Renal cortex interstitium (tissue), 15 donors: Measurements from ENCODE around the gene LRRIQ3. TPM values are rescaled to one million over a fixed set of nuclear protein-coding genes. Genes with fewer than 3 reads are reported as not detected.
"Not testable (repeated sequence)": the region's sequence is repeated elsewhere in the genome, so short reads cannot be mapped to it uniquely, and the experiment has no call there.

Source experiments
- DNase-seq, 11 donors: peaks; one replicate each; pipeline ENCODE4 v3.0.0-alpha.2; 2013; ENCODE audit warnings: low read depth in 9 of 11, low spot score in 4 of 11; ENCODE audit errors: extremely low read depth in 1 of 11
- long read RNA-seq, 16 experiments: transcript quantifications; one replicate each; lab custom pipeline, GENCODE V29; 2026
- polyA plus RNA-seq, 3 donors: library from polyadenylated mRNA; unstranded; fragments of 120-200 nt; gene quantifications; one replicate each; pipeline ENCODE4 v1.2.1, GENCODE V29; 2013; ENCODE audit not compliant: insufficient read length in 3 of 3

Gene LRRIQ3, protein sequence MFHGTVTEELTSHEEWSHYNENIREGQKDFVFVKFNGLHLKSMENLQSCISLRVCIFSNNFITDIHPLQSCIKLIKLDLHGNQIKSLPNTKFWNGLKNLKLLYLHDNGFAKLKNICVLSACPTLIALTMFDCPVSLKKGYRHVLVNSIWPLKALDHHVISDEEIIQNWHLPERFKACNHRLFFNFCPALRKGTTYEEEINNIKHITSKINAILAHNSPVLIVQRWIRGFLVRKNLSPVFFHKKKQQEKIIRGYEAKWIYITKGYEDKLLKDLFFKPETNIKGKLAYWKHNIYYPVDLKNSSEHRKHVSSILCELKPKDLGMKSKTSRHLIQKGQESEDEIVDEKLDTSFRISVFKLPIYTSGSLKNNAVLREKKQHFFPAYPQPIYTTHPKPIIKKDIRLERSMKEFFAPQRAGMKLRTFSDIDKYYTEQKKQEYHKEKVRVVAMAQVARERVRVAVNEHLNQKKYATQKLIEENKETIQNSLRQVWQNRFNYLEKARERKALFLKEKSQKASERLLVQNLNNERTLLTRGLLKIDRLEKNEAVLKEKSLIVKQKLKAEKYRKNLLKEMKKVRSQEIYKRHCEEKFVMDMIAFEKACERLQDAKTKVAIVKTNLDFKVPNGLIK
- 1 to 10 TPM; 2.0 to 5.4 (median 2.8) TPM for polyA plus RNA-seq
- long read RNA-seq, donor 1, partial matches to known transcripts, result 0 of 1 reads
- long read RNA-seq, donor 1, other reads (novel, unspliced or antisense), result 0 of 1 reads
- long read RNA-seq, donor 2, result 0 reads
- long read RNA-seq, donor 3, partial matches to known transcripts, result 0 of 2 reads
- long read RNA-seq, donor 3, other reads (novel, unspliced or antisense), result 0 of 2 reads
- long read RNA-seq, donor 4, result 0 reads
- long read RNA-seq, donor 5, result 0 reads
- long read RNA-seq, donor 6, result 0 reads
- long read RNA-seq, donor 7, result 0 reads
- long read RNA-seq, donor 8, result 0 reads
- long read RNA-seq, donor 9, result 0 reads
- long read RNA-seq, donor 10, partial matches to known transcripts, result 36 of 36 reads
- long read RNA-seq, donor 10, other reads (novel, unspliced or antisense), result 0 of 36 reads
- long read RNA-seq, donor 11, result 0 reads
- long read RNA-seq, donor 12, partial matches to known transcripts, result 6 of 6 reads
- long read RNA-seq, donor 12, other reads (novel, unspliced or antisense), result 0 of 6 reads
- long read RNA-seq, donor 13, partial matches to known transcripts, result 0 of 1 reads
- long read RNA-seq, donor 13, other reads (novel, unspliced or antisense), result 0 of 1 reads
- long read RNA-seq, donor 14, partial matches to known transcripts, result 0 of 1 reads
- long read RNA-seq, donor 14, other reads (novel, unspliced or antisense), result 0 of 1 reads
- long read RNA-seq, donor 15, partial matches to known transcripts, result 0 of 1 reads
- long read RNA-seq, donor 15, other reads (novel, unspliced or antisense), result 0 of 1 reads
- long read RNA-seq, donor 16, partial matches to known transcripts, result 10 of 10 reads
- long read RNA-seq, donor 16, other reads (novel, unspliced or antisense), result 0 of 10 reads

DNA sequence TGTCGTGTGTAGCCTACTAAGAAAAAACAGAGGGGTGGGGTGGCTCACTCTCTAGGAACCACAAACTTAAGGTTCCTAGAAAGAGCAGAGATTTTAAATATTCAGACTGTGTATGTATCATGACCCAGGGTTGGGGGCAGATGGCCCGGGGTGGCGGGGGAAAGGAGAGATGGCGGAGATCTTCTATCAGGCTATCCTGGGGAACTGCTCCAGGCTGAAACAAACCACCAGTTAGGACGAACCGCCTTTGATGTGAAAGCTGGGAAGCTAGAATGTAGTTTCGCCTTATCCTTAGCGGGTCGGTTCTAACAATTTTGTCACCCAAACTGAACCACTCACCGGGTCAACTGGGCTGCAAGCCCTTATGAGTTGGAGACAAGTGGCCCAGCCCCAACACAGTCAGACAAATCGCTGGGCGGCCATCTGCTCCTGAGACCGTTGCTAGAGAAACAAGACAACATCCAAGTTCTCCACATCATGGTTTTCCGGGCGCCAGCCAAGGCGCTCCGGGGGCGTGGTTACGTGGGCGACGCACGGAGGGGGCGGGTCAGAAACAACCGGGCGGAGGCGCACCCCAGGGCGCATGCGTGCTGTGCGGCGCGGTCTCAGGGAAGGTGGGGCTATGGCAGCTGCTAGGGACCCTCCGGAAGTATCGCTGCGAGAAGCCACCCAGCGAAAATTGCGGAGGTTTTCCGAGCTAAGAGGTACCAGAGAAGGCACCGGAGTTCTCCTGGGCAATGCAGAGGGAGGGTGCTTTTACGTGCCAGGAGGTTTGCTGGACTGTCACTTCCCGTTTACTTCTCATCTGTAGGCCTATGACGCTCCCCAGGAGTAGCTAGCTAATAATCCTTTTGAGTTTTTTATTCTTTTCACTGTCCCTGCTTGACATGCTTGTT is at the start of gene LRRIQ3, which contains the start of gene FPGT:
LRRIQ3 (minus strand) TSS at position 520 of the 896 bp plus-strand sequence. CDS start 14,492 bp downstream, outside the sequence.
FPGT (plus strand) TSS at position 586 of the 896 bp plus-strand sequence; CDS start at position 623, 37 bp downstream.
- peak; percentile 89 to 96 (median 94) for DNase-seq

DNA sequence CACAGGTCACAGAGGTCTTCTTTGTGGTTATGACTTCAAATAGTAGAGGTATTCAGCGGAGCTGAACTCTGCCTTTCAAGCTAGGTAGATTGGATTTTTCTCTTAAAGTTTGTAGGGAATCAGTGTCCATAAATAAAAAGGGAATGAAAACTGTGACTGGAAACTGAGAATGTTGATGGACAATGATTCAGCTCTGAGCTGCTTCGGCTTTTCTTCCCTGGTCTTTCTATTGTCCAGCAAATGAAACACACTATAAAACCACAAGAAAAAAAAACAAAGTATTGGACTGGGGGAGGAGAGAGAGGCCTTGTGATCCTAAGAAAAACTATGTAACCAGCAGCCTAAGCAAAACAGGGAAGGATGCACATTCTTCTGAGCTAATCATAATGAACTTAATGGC is 48.3 kb upstream of the LRRIQ3 start:
- DNase-seq, result no peak

DNA sequence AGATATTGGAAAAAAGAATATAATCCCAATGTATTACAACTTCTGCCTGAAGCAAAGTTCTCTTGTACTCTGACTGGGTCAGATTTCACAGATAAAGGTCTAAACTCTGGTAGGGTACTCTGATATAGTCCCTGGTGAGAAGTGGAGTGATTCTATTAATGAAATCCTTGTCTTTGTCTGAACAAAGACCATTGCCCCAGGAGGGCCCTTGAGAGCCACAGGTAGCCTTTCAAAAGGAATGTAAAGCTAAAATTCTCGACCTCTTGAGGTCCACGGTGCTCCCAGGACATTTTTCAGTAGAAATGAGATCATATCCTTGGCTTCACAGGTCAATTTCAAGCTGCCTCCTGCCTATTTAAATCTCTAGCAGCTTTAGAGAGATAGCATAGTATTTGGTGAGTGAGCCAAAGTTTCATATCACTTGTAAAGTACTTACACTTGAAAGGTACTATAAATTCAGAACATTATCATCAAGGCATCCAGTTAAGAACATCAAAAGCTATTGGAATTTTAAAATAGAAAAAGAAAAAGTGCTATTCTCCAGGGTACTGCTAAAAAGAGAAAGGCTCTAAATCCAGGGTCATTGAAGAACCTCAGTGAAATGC is 47.3 kb upstream of the LRRIQ3 start:
- no peak for DNase-seq

DNA sequence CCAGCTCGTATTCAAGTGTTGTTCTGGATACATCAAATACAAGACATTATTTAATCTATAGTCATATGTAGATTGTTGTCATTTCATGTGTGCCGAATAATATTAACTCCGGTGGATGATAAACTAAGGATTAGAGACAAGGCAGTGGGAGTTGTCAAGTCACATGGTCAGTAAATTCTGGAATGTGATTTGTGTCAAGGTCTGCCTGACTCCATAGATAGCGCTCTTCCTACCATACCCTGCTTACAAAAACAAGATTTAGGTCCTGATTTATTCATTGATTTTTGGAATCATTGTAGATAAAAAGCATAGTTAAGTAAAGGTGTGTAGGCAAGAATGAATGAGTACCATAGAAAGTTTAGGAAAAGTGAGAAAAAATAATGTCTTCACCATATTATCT is 39.8 kb upstream of the LRRIQ3 start:
- DNase-seq, result no peak

DNA sequence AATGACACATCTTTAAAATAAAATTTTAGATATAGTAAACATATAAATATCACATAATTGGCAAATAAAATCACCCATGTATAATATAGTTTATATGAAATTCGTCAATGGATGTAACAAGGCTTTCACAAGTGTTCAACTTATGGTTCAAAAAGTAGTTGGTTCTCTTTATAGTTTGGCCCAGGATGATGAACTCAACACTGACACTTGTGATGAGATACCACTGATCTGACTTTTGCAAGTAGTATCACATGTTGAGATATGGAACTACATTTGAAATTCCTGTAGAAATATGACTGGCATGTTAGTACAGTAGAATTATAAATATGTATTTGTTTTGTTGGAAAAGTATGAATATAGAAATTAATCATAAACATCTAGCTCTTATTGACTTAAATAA is 39.1 kb upstream of the LRRIQ3 start:
- DNase-seq, result no peak

DNA sequence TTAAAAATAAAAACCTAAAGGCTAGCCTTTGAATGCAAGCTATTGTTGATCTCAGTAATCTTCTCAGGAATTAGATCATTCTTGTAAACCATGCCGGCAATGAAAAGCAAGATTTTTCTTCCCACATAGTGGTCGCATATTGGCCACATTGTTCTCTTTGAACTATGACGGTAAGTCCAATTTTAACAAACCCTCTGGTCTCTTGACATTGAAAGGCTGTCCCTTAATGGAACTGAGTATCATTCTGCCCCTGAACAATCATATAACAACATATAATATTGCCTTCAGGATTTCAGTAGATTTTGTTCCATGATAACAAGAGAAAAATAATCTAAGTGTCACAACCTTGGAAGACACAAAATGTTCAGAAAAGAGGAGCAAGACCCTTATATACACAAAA is 38.5 kb upstream of the LRRIQ3 start:
- DNase-seq, result no peak

DNA sequence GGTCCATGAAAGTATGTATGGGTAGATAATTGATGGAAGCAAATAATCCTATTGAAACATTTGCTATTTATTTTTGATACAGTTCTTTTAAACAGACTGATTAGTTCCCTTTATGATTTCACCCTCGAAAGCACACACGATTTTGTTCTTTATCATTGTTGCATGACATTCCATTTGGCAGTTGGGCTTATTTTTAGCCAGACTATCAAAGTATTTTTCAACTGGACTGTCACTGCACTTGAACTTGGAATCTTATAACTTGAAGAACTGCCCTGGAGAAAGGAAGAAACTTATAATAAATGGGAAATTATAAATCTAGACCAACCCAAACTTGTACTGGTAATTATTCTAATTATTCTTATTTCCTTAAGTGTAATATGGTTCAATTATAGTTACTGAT is 37.2 kb upstream of the LRRIQ3 start, which contains the start of gene TNNI3K:
TNNI3K (plus strand) TSS at position 235 of the 400 bp plus-strand sequence; CDS start at position 300, 65 bp downstream.
- DNase-seq, result no peak

DNA sequence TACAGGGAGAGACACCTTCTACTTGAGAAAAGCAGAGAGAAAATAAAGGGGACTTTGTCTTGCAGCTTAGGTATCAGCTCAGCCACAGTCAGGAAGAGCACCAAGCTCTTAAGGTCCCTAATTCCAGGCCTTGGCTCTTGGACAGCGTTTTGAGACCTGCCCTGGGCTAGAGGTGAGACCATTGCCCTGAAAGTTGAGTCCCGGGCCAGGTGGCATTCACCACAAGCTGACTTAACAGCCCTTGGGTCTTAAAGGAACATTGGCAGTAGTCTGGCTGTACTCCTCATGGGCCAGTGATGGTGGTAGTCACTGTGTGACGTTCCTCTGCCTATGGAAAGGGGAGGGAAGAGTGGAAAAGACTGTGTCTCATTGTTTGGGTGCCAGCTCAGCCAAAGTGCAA is 25.5 kb upstream of the LRRIQ3 start:
- no peak for DNase-seq

DNA sequence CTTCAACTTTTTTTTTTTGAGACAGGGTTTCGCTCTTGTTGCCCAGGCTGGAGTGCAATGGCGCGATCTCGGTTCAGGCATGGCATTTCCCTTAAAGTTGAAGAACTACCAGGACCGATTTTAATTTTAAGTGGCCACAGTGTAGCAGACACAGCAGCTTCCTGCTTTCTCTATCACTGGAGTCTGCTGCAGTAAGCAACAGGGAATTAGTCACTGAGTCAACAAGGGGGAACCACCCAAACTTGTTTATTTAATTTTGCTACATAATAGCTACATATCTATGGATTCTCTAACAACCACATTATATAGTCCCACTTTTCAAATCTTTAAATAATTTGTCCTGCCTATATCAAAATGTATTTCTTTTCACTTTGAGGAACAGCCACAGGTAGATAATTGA is 24.7 kb upstream of the LRRIQ3 start:
- DNase-seq, result no peak

DNA sequence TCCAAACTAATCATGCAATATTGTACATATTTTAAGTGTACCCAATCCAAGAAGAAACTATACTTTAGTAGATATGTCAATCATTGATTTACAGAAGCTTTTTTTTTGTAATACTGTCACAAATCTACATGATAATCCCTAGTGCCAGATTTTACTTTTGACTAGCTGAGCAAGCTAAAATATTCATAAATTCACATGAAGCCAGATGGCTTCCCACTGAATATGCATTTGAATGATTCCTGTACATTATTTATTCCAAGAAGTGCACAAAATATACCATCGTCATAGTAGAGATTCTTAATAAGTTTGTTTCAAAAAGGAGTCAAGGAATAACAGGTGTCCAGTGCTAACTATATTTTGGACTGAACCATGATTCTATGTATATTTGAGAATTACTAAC is 17.3 kb upstream of the LRRIQ3 start:
- DNase-seq, result no peak

DNA sequence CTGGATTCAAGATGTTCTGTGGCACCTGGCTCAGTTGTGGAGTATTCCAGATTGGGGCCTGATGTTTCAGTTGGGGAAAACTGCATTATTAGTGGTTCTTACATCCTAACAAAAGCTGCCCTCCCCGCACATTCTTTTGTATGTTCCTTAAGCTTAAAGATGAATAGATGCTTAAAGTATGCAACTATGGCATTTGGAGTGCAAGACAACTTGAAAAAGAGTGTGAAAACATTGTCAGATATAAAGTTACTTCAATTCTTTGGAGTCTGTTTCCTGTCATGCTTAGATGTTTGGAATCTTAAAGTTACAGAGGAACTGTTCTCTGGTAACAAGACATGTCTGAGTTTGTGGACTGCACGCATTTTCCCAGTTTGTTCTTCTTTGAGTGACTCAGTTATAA is 7.3 kb upstream of the LRRIQ3 start:
- no peak for DNase-seq

DNA sequence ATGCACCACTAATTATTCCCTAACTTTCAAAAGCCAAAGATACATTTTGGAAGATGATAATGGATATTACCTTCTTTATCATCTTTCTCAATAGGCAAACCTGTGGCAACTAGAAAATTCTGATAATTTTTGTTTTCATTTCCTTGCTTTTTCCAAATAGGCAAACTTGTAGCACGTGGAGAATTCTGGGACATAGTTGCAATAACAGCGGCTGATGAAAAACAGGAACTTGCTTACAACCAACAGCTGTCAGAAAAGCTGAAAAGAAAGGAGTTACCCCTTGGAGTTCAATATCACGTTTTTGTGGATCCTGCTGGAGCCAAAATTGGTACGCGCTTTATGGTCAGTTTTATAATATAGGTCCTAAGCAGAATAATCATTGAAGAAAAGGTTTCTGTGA is 1.5 kb upstream of the LRRIQ3 start:
- DNase-seq, result no peak

DNA sequence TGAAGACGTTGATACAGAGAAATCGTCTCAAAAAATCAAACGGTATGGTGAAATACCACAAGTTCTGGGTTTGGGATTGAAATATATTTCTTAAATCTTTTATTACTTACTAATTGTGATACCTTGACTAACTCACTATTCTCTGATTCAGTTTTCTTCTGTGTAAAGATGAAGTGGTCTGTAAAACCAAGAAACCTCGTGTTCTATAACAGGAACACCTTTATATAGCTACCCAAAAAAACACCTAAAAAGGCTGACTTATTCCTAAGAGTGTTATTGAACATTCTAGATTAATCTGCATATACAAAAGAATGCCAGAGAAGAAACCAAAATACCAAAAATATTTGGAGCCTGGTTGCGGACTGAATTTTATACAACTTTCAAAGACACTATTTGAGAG is 721 bp downstream of the LRRIQ3 start:
- no peak for DNase-seq

DNA sequence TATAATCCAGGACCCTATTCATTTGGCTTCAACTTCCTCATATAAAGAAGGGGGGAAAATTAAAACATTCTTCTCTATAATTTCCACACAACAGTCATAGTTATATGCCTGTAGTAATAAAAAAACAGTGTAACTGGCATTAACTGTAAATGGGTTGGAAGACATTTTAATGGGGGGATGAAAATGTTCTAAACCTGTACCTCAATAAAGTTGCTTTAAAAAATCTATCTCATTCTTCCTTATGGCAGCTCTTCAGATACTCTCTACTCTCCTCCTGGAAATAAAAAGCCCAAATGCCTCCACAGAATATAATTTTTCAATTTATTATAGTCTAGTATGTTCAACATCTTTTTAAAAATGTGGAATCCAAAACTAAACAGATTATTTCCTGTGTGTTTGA is 2.6 kb downstream of the LRRIQ3 start:
- DNase-seq, result no peak

DNA sequence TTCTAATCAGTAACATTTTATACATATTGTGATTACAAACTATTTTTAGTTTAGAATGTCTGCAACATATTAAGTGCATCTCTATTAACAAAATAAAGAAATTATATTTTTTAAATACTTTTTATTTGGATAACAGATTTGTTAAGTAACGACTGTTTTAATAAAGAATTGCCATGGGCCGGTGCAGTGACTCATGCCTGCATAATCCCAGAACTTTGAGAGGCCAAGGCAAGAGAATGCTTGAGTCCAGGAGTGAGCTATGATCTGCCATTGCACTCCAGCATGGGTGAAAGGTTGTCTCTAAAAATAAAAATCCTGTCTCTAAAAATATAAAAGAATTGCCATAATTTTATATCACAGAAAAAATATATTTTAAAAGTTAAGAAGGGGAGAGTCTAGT is 4.1 kb downstream of the LRRIQ3 start:
- DNase-seq, result no peak

DNA sequence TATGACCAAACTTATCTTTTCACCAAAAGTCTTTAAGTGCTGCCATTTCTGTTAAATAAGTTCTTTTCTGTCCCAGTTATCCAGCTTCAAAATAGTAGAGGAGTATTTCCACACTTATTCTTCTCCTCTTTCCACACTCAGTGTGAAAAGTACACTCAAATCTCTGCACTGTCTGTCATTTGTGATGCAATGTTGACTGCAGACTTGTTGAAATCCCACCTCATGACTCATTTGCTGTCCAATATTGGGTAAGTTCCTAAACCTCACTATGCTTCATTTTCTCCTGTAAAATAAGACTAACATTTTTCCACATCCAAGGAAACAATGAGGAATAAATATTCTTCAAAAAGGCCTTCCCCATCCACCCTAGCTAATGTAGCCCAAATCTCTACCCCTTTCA is 17.5 kb downstream of the LRRIQ3 start:
- no peak for DNase-seq

DNA sequence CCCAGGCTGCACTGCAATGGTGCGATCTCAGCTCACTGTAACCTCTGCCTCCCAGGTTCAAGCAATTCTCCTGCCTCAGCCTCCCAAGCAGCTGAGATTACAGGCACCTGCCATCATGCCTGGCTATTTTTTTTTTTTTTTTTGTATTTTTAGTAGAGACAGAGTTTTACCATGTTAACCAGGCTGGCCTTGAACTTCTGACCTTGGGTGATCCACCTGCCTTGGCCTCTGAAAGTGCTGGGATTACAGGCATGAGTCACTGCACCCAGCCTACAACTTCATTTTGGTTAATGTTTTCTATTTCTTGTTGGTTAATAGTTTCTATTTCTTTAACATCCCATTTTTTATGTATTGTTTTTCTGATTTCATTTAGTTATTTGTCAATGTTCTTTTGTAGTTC is 23.6 kb downstream of the LRRIQ3 start:
- DNase-seq, result not testable (repeated sequence)
